H9 (cell line): ENCODE data around the gene GLYATL3. TPM values are rescaled to one million over a fixed set of nuclear protein-coding genes. Genes with fewer than 3 reads are reported as not detected.

Source experiments
- DNase-seq: peaks from one replicate; pipeline ENCODE4 v3.0.0-alpha.2; 2017
- H2AFZ ChIP-seq: one replicate; pipeline ENCODE4 v1.6.1; 2013; ENCODE audit warnings: mild to moderate bottlenecking, low read length, control low read depth, moderate library complexity
- H2AK5ac ChIP-seq: 2 replicates; pipeline ENCODE4 v1.6.1; 2013; ENCODE audit warnings: low read length, control low read depth, mixed read lengths; ENCODE audit not compliant: insufficient read length
- H2BK120ac ChIP-seq: one replicate; pipeline ENCODE4 v1.6.1; 2013; ENCODE audit warnings: low read depth, mild to moderate bottlenecking, low read length, control low read depth, inconsistent platforms; ENCODE audit not compliant: poor library complexity, severe bottlenecking
- H2BK12ac ChIP-seq: 2 replicates; pipeline ENCODE4 v1.6.1; 2013; ENCODE audit warnings: low read length, control low read depth, mixed read lengths, low read depth; ENCODE audit not compliant: insufficient read length
- H2BK15ac ChIP-seq: 2 replicates; pipeline ENCODE4 v1.6.1; 2013; ENCODE audit warnings: low read depth, low read length, control low read depth
- H2BK20ac ChIP-seq: one replicate; pipeline ENCODE4 v1.6.1; 2013; ENCODE audit warnings: low read depth, mild to moderate bottlenecking, low read length, control low read depth, inconsistent platforms; ENCODE audit not compliant: poor library complexity, severe bottlenecking
- H2BK5ac ChIP-seq: 2 replicates; pipeline ENCODE4 v1.6.1; 2013; ENCODE audit warnings: low read length, control low read depth, mixed read lengths; ENCODE audit not compliant: insufficient read length
- H3K14ac ChIP-seq: 2 replicates; pipeline ENCODE4 v1.6.1; 2013; ENCODE audit warnings: low read length, control low read depth; ENCODE audit not compliant: insufficient read depth
- H3K18ac ChIP-seq: 2 replicates; pipeline ENCODE4 v1.6.1; 2013; ENCODE audit warnings: low read depth, mild to moderate bottlenecking, mixed read lengths, low read length, control low read depth; ENCODE audit not compliant: insufficient read length
- H3K23ac ChIP-seq: 2 replicates; pipeline ENCODE4 v1.6.1; 2013; ENCODE audit warnings: low read length, control low read depth, mixed read lengths, low read depth; ENCODE audit not compliant: insufficient read length
- H3K23me2 ChIP-seq: 2 replicates; pipeline ENCODE4 v1.6.1; 2013; ENCODE audit warnings: low read depth, mild to moderate bottlenecking, mixed read lengths, low read length, control low read depth; ENCODE audit not compliant: insufficient read length, poor library complexity, severe bottlenecking
- H3K27ac ChIP-seq: 2 replicates; pipeline ENCODE4 v1.5.1; 2013; ENCODE audit warnings: low read length, control low read depth, mixed read lengths, low read depth; ENCODE audit not compliant: insufficient read length
- H3K27me3 ChIP-seq: 2 replicates; pipeline ENCODE4 v1.6.1; 2013; ENCODE audit warnings: low read length, control low read depth, inconsistent platforms; ENCODE audit not compliant: insufficient read depth
- H3K4ac ChIP-seq: 2 replicates; pipeline ENCODE4 v1.6.1; 2013; ENCODE audit warnings: low read depth, mild to moderate bottlenecking, control low read depth, inconsistent platforms, low read length, moderate library complexity
- H3K4me1 ChIP-seq: 2 replicates; pipeline ENCODE4 v1.6.1; 2013; ENCODE audit warnings: low read length, control low read depth, inconsistent platforms; ENCODE audit not compliant: insufficient read depth
- H3K4me2 ChIP-seq: 2 replicates; pipeline ENCODE4 v1.6.1; 2013; ENCODE audit warnings: low read length, control low read depth, mixed read lengths; ENCODE audit not compliant: insufficient read length, insufficient read depth
- H3K56ac ChIP-seq: 2 replicates; pipeline ENCODE4 v1.6.1; 2013; ENCODE audit warnings: low read depth, mild to moderate bottlenecking, mixed read lengths, low read length, control low read depth; ENCODE audit not compliant: insufficient read length
- H3K79me1 ChIP-seq: 2 replicates; pipeline ENCODE4 v1.6.1; 2013; ENCODE audit warnings: low read depth, mild to moderate bottlenecking, moderate library complexity, low read length, control low read depth, inconsistent platforms; ENCODE audit not compliant: insufficient read depth, poor library complexity, severe bottlenecking
- H3K79me2 ChIP-seq: 2 replicates; pipeline ENCODE4 v1.6.1; 2013; ENCODE audit warnings: low read length, control low read depth, inconsistent platforms; ENCODE audit not compliant: insufficient read depth
- H3K9ac ChIP-seq: 2 replicates; pipeline ENCODE4 v1.6.1; 2013; ENCODE audit warnings: low read length, control low read depth, mixed read lengths; ENCODE audit not compliant: insufficient read length; ENCODE audit errors: extremely low read depth
- H3K9me3 ChIP-seq: one replicate; pipeline ENCODE4 v1.6.1; 2013; ENCODE audit warnings: low read depth, low read length, inconsistent platforms; ENCODE audit not compliant: control insufficient read depth
- H3T11ph ChIP-seq: one replicate; pipeline ENCODE4 v1.6.1; 2013; ENCODE audit warnings: mild to moderate bottlenecking, low read length, control low read depth, inconsistent platforms
- H4K20me1 ChIP-seq: one replicate; pipeline ENCODE4 v1.6.1; 2013; ENCODE audit not compliant: control insufficient read depth, insufficient read length, insufficient read depth
- H4K5ac ChIP-seq: 2 replicates; pipeline ENCODE4 v1.6.1; 2013; ENCODE audit warnings: low read depth, mild to moderate bottlenecking, mixed read lengths, low read length, control low read depth; ENCODE audit not compliant: insufficient read length
- H4K8ac ChIP-seq: replicated peaks from 2 replicates; pipeline ENCODE4 v1.6.1; 2013; ENCODE audit warnings: low read length, control low read depth, mixed read lengths, low read depth; ENCODE audit not compliant: insufficient read length
- H4K91ac ChIP-seq: 2 replicates; pipeline ENCODE4 v1.6.1; 2013; ENCODE audit warnings: low read depth, mild to moderate bottlenecking, moderate library complexity, mixed read lengths, low read length, control low read depth; ENCODE audit not compliant: insufficient read length
- H3K27ac Mint-ChIP-seq, 3 experiments: 2 replicates in 2 of 3; 3 replicates in 1 of 3; pipeline ENCODE4 v1.8.0; 2020 to 2021; ENCODE audit warnings: mixed read lengths in 3 of 3, mild to moderate bottlenecking in 1 of 3, moderate library complexity in 1 of 3
- H3K27me3 Mint-ChIP-seq: 2 replicates; pipeline ENCODE4 v1.8.0; 2021; ENCODE audit warnings: low read depth, mild to moderate bottlenecking, moderate library complexity, mixed read lengths
- H3K36me3 Mint-ChIP-seq, 3 experiments: 2 replicates in 2 of 3; 3 replicates in 1 of 3; pipeline ENCODE4 v1.8.0; 2020 to 2021; ENCODE audit warnings: low read depth in 3 of 3, mixed read lengths in 3 of 3; ENCODE audit not compliant: insufficient read depth in 1 of 3
- H3K4me1 Mint-ChIP-seq, 2 experiments: 2 replicates each; pipeline ENCODE4 v1.8.0; 2020; ENCODE audit warnings: mixed read lengths in 2 of 2
- H3K4me3 Mint-ChIP-seq, 2 experiments: 2 replicates in 1 of 2; 3 replicates in 1 of 2; pipeline ENCODE4 v1.8.0; 2020 to 2021; ENCODE audit warnings: mild to moderate bottlenecking in 2 of 2, mixed read lengths in 2 of 2, moderate library complexity in 1 of 2
- H3K9me3 Mint-ChIP-seq, 2 experiments: 2 replicates in 1 of 2; 3 replicates in 1 of 2; pipeline ENCODE4 v1.8.0; 2020; ENCODE audit warnings: mild to moderate bottlenecking in 2 of 2, mixed read lengths in 2 of 2, moderate library complexity in 1 of 2
- CTCF ChIP-seq: fragments of 200-600 bp; sonication (generic); conservative IDR thresholded peaks from 3 replicates; pipeline ENCODE4 v1.8.0; 2021; ENCODE audit warnings: antibody characterized with exemption, mild to moderate bottlenecking
- WGBS: extraction: QIAGEN DNeasy Blood & Tissue Kit; methylation state at CpG from one replicate; pipeline ENCODE4 v1.1.7; 2013; ENCODE audit warnings: missing lambda C conversion rate, low lambda C conversion rate, mixed read lengths; ENCODE audit not compliant: insufficient read length; ENCODE audit errors: extremely low coverage; 5-methylcytosine and 5-hydroxymethylcytosine counted together
- total RNA-seq: library from RNA; stranded (reverse); gene quantifications from 2 replicates; pipeline ENCODE4 v1.2.1, GENCODE V29; 2021

Gene GLYATL3
- total RNA-seq, 1 experiment from 2014 or later: not detected

- Histone ChIP-seq H3K56ac (no peak within 1 kb of the TSS), H4K91ac (no peak within 1 kb of the TSS), H4K5ac (no peak within 1 kb of the TSS), H3K79me2 (no peaks in the 10 kb centered on the region), H2BK12ac (no peak within 1 kb of the TSS), H2AK5ac (no peak within 1 kb of the TSS), H2BK20ac (no peak within 1 kb of the TSS), H3K79me1 (no peaks in the 10 kb centered on the region), H2AFZ (no peak within 1 kb of the TSS), H3K4ac (no peak within 1 kb of the TSS; the same call in 1 of the 2 replicates), H2BK5ac (no peak within 1 kb of the TSS), H3K27ac (no peak within 1 kb of the TSS), H3K9ac (peak within 1 kb of the TSS; percentile 50), H3T11ph (no peak within 1 kb of the TSS), H3K27me3 (peaks cover 11% of the 10 kb centered on the region; the same call in 1 of the 2 replicates), H4K8ac (no peak within 1 kb of the TSS), H3K14ac (peak within 1 kb of the TSS; percentile 92), H3K23me2 (peaks cover 14% of the 10 kb centered on the region), H3K23ac (no peak within 1 kb of the TSS), H3K4me2 (peak within 1 kb of the TSS; percentile 84), H3K4me1 (peaks cover 6% of the 10 kb centered on the region; the same call in 1 of the 2 replicates), H3K9me3 (no peaks in the 10 kb centered on the region), H4K20me1 (no peaks in the 10 kb centered on the region), H2BK120ac (peak within 1 kb of the TSS; percentile 29), H2BK15ac (no peak within 1 kb of the TSS), H3K18ac (peak within 1 kb of the TSS; percentile 76)
- peak within 1 kb of the TSS; percentile 75 to 86 for H3K4me3 Mint-ChIP-seq
- peaks cover 45% of the 10 kb centered on the region for H3K27me3 Mint-ChIP-seq
- DNase-seq: peak; percentile 90
- WGBS: no CpG with 5 or more reads among the region's 42 CpGs
- H3K4me1 Mint-ChIP-seq: peaks cover 42 to 55% of the 10 kb centered on the region in 2 experiments
- peaks cover 0 to 3% of the 10 kb centered on the region in 2 experiments; a peak in 2 of 5 replicates for H3K9me3 Mint-ChIP-seq
- H3K27ac Mint-ChIP-seq: peak within 1 kb of the TSS; percentile 94 to 99 (median 97)
- H3K36me3 Mint-ChIP-seq: peaks cover 0 to 28% (median 27%) of the 10 kb centered on the region in 3 experiments; a peak in 6 of 7 replicates
- TF ChIP-seq CTCF: no peak
Measured at GRCh38 chr6:49550492-49551077, 50.9 kb downstream of the GLYATL3 start, which contains the start of gene C6orf141. C6orf141 (plus strand) TSS chr6:49550668; CDS start chr6:49550793, 125 bp downstream.
